Muscle of leg (tissue), 11 donors: ENCODE measurements around the gene AADAT. TPM values are rescaled to one million over a fixed set of nuclear protein-coding genes. Genes with fewer than 3 reads are reported as not detected.

Experiments
- DNase-seq: peaks from one replicate; pipeline ENCODE4 v3.0.0; 2013
- H3K27ac ChIP-seq: one replicate; pipeline ENCODE4 v1.5.1; 2013; ENCODE audit warnings: mild to moderate bottlenecking, low read length, control low read depth
- H3K27me3 ChIP-seq: one replicate; pipeline ENCODE4 v1.6.1; 2013; ENCODE audit warnings: low read length; ENCODE audit not compliant: control insufficient read depth, insufficient read depth
- H3K36me3 ChIP-seq: one replicate; pipeline ENCODE4 v1.6.1; 2013; ENCODE audit warnings: low read length; ENCODE audit not compliant: control insufficient read depth, insufficient read depth
- H3K4me1 ChIP-seq: one replicate; pipeline ENCODE4 v1.6.1; 2013; ENCODE audit warnings: low read length; ENCODE audit not compliant: control insufficient read depth, insufficient read depth
- H3K4me3 ChIP-seq: one replicate; pipeline ENCODE4 v1.5.1; 2013; ENCODE audit warnings: low read length, control low read depth
- H3K9me3 ChIP-seq: replicated peaks from 2 replicates; pipeline ENCODE4 v1.6.1; 2013; ENCODE audit warnings: low read depth, low read length; ENCODE audit not compliant: control insufficient read depth
- WGBS: methylation state at CpG from one replicate; pipeline ENCODE4 v1.1.5; 2013; ENCODE audit warnings: missing lambda C conversion rate; ENCODE audit not compliant: insufficient coverage; 5-methylcytosine and 5-hydroxymethylcytosine counted together
- polyA plus RNA-seq, 8 donors: library from polyadenylated mRNA; unstranded; fragments of 120-200 nt; gene quantifications; one replicate each; pipeline versions ENCODE4 v1.2.1 to v1.2.3, GENCODE V29; 2013; ENCODE audit warnings: inconsistent platforms in 1 of 8, low replicate concordance in 1 of 8; ENCODE audit not compliant: insufficient read length in 8 of 8, insufficient read depth in 1 of 8
- total RNA-seq: library from RNA; stranded (reverse); fragments of 120-200 nt; gene quantifications from one replicate; pipeline ENCODE4 v1.2.4, GENCODE V29; 2013

AADAT gene
- total and polyA plus RNA-seq, 9 donors, result 5.7 to 21.8 (median 12.2) TPM

GRCh38 chr4:170015285-170015684 is 74.5 kb downstream of the AADAT start:
- no peaks in the 10 kb centered on the region for H3K4me1 ChIP-seq
- DNase-seq, result no peak
- H3K9me3 ChIP-seq, result no peaks in the 10 kb centered on the region
- peaks cover 3% of the 10 kb centered on the region for H3K27me3 ChIP-seq
- H3K4me3 ChIP-seq, result no peak overlapping the region
- no peaks in the 10 kb centered on the region for H3K36me3 ChIP-seq
- no peak overlapping the region for H3K27ac ChIP-seq
- 74% methylated on average over 4 of the region's 4 CpGs for WGBS

- WGBS, result no CpG with 5 or more reads among the region's 6 CpGs
- no peak overlapping the region for H3K27ac ChIP-seq
- H3K36me3 ChIP-seq, result no peaks in the 10 kb centered on the region
- H3K4me1 ChIP-seq, result no peaks in the 10 kb centered on the region
- DNase-seq, result no peak
- H3K4me3 ChIP-seq, result no peak overlapping the region
- peaks cover 3% of the 10 kb centered on the region for H3K27me3 ChIP-seq
- no peaks in the 10 kb centered on the region for H3K9me3 ChIP-seq
These were observed 75.3 kb downstream of the AADAT start for GRCh38 chr4:170014359-170015011.

DNA sequence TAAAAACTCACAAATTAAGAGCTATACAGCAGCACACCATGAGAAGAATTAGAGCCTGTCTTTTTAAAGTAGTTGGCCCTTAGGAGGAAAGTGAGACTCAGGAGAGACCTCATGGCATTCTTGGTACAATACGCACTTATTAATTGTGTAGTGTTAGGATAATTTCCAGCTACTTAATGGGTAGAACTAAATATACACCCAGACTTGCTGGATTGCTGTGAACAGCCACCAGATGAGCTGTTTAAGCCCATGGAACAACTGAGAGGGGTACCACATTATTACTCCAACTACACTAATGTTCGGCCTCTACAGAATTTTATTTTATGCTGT is 77.2 kb downstream of the AADAT start:
- no peak overlapping the region for H3K27ac ChIP-seq
- no peak overlapping the region for H3K4me3 ChIP-seq
- WGBS, result no CpG with 5 or more reads among the region's 2 CpGs

GRCh38 chr4:170011921-170012628 is 77.7 kb downstream of the AADAT start:
- Histone ChIP-seq H3K4me1 (no peaks in the 10 kb centered on the region), H3K9me3 (no peaks in the 10 kb centered on the region), H3K27ac (no peak overlapping the region), H3K27me3 (no peaks in the 10 kb centered on the region), H3K36me3 (no peaks in the 10 kb centered on the region), H3K4me3 (no peak overlapping the region)
- no peak for DNase-seq
- 57% methylated on average over 4 of the region's 7 CpGs for WGBS

More for the DNA sequence above, 77.2 kb downstream of the AADAT start:
- Histone ChIP-seq H3K36me3 (no peaks in the 10 kb centered on the region), H3K9me3 (no peaks in the 10 kb centered on the region), H3K27me3 (no peaks in the 10 kb centered on the region), H3K4me1 (no peaks in the 10 kb centered on the region)
- no peak for DNase-seq

Other genes with a start within 250 kb of the AADAT start
- gene MFAP3L, start 63.6 kb downstream of the AADAT start, total RNA-seq, result 1.1 TPM
- 1 to 10 TPM in 7 of 8 donors, under 1 TPM in 1; 0.98 to 2.5 (median 1.6) TPM for gene MFAP3L, start 63.6 kb downstream of the AADAT start, polyA plus RNA-seq